ENCODE data around the gene MAPK8IP1. TPM values are rescaled to one million over a fixed set of nuclear protein-coding genes. Genes with fewer than 3 reads are reported as not detected.

The MAPK8IP1 gene
- total RNA-seq, 4 donors from 2014 or later: 1.9 to 11.1 (median 2.6) TPM

DNA sequence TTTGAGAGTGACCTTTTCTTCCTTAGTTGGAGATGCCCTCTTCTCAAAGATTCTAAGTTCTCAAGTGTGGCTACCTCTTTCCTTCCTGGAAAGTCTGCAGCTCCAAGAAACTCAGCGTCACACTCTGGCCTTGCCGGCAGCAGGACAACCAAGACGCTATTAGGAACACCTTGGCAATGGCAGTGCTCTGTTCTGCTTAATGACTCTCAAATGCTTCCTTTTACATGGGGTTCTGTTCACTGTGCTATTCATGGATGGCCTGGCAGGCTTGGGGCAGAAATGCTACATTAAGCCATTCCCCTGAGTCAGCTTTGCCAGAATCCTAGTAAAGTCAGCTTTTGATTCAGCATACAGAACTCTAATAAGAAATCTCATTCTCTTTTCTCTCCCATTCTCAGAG, 62.9 kb downstream of the MAPK8IP1 start:
- H3K9me3 ChIP-seq: no peaks in the 10 kb centered on the region
- peaks cover 0 to 35% (median 8%) of the 10 kb centered on the region in 4 donors for H3K36me3 ChIP-seq
- H3K4me1 ChIP-seq: no peaks in the 10 kb centered on the region
- intact Hi-C loops (cut with DNase I; ENCODE audit: low total_unique reads): no loop called here
- whole genome bisulfite sequencing, 2 donors (ENCODE audit: low coverage in 1 of 2): 88% methylated on average over 3 of the region's 3 CpGs; no CpG with 5 or more reads in 1 of the 2 donors
- in situ Hi-C loops (cut with MboI; ENCODE audit: low pct_ligation_motif_present in 1 of 4, low pct_unique_long_range_greater_than_20kb in 1 of 4, low sequenced_read_pairs in 3 of 4): no loop called here
- no peaks in the 10 kb centered on the region for H3K27me3 ChIP-seq
- TF ChIP-seq POLR2AphosphoS5 (IDR thresholded peaks at IDR 0.05) (no peak), CTCF (IDR thresholded peaks at IDR 0.05) (no peak), POLR2A (IDR thresholded peaks at IDR 0.05) (no peak), EP300 (IDR thresholded peaks at IDR 0.05; ENCODE audit: low read depth) (no peak)
- DNase-seq: no peak
- no peak overlapping the region for H3K27ac ChIP-seq
- H3K4me3 ChIP-seq: no peak overlapping the region

GRCh38 chr11:45949992-45950407, 64.5 kb downstream of the MAPK8IP1 start:
- no peak overlapping the region for H3K4me3 ChIP-seq
- WGBS, 2 donors (ENCODE audit: low coverage in 1 of 2): 84% methylated on average over 1 of the region's 1 CpG; no CpG with 5 or more reads in 1 of the 2 donors
- no peaks in the 10 kb centered on the region for H3K27me3 ChIP-seq
- H3K4me1 ChIP-seq: no peaks in the 10 kb centered on the region
- no peak overlapping the region for H3K27ac ChIP-seq
- intact Hi-C loops (cut with DNase I; ENCODE audit: low total_unique reads) (no loop called here), in situ Hi-C loops (cut with MboI; ENCODE audit: low pct_ligation_motif_present in 1 of 4, low pct_unique_long_range_greater_than_20kb in 1 of 4, low sequenced_read_pairs in 3 of 4) (no loop called here)
- peaks cover 0 to 33% (median 11%) of the 10 kb centered on the region in 4 donors for H3K36me3 ChIP-seq
- TF ChIP-seq CTCF (IDR thresholded peaks at IDR 0.05): no peak
- no peak for TF ChIP-seq EP300 (IDR thresholded peaks at IDR 0.05; ENCODE audit: low read depth)
- no peak for TF ChIP-seq POLR2AphosphoS5 (IDR thresholded peaks at IDR 0.05)
- TF ChIP-seq POLR2A (IDR thresholded peaks at IDR 0.05): no peak
- H3K9me3 ChIP-seq: no peaks in the 10 kb centered on the region
- DNase-seq: no peak

Other genes starting within 250 kb of the MAPK8IP1 start
- gene CHST1, start 220.0 kb upstream of the MAPK8IP1 start, total RNA-seq: 1 to 10 TPM in 2 of 4 donors, under 1 TPM in 2; 0.27 to 1.9 (median 0.76) TPM
- gene SLC35C1, start 80.5 kb upstream of the MAPK8IP1 start, total RNA-seq: 10 to 100 TPM; 28.8 to 62.3 (median 44.4) TPM
- gene CRY2, start 38.2 kb upstream of the MAPK8IP1 start, total RNA-seq: 10 to 100 TPM; 42.2 to 73.6 (median 50.2) TPM
- 1 to 10 TPM in 1 of 4 donors, under 1 TPM in 1, not detected in 2; 0.82 to 2.7 TPM for gene FREY1, start 21.6 kb downstream of the MAPK8IP1 start, total RNA-seq
- 100 to 1,000 TPM in 1 of 4 donors, 10 to 100 TPM in 3; 31.3 to 111 (median 51.9) TPM for gene PEX16, start 32.2 kb downstream of the MAPK8IP1 start, total RNA-seq
- gene LARGE2, start 37.0 kb downstream of the MAPK8IP1 start, total RNA-seq: 1 to 10 TPM in 1 of 4 donors, under 1 TPM in 2, not detected in 1; 0.55 to 1.3 (median 0.60) TPM
- gene PHF21A, start 235.8 kb downstream of the MAPK8IP1 start, total RNA-seq: 10 to 100 TPM; 18.6 to 57.2 (median 40.2) TPM

Data from transverse colon (tissue), 4 donors.